Raji (cell line): Measurements from ENCODE around the gene COL17A1.

ENCODE experiments used
- POLR2A ChIP-seq: IDR thresholded peaks from 2 replicates; pipeline ENCODE4 v1.6.1; 2011; ENCODE audit warnings: low read depth, low read length, control low read depth; ENCODE audit not compliant: insufficient read depth

Gene COL17A1

GRCh38 chr10:104067525-104067924 is 18.2 kb downstream of the COL17A1 start:
- no peak for TF ChIP-seq POLR2A

- no peak for TF ChIP-seq POLR2A
Measured at GRCh38 chr10:104066945-104067344, 18.7 kb downstream of the COL17A1 start.

GRCh38 chr10:104065748-104066147 is 19.9 kb downstream of the COL17A1 start:
- TF ChIP-seq POLR2A = no peak

- no peak for TF ChIP-seq POLR2A
Measured at GRCh38 chr10:104061196-104061595, 24.5 kb downstream of the COL17A1 start.

GRCh38 chr10:104059364-104059763 is 26.3 kb downstream of the COL17A1 start:
- no peak for TF ChIP-seq POLR2A

- no peak for TF ChIP-seq POLR2A
Measured at GRCh38 chr10:104057717-104058116, 28.0 kb downstream of the COL17A1 start.

GRCh38 chr10:104056619-104057273 is 28.9 kb downstream of the COL17A1 start:
- TF ChIP-seq POLR2A = no peak

GRCh38 chr10:104054430-104054829 is 31.2 kb downstream of the COL17A1 start:
- TF ChIP-seq POLR2A = no peak

GRCh38 chr10:104053201-104053600 is 32.5 kb downstream of the COL17A1 start:
- TF ChIP-seq POLR2A = no peak

- TF ChIP-seq POLR2A = no peak
Measured at GRCh38 chr10:104052431-104052830, 33.2 kb downstream of the COL17A1 start.

GRCh38 chr10:104049504-104050250 is 36.0 kb downstream of the COL17A1 start:
- no peak for TF ChIP-seq POLR2A

- no peak for TF ChIP-seq POLR2A
Measured at GRCh38 chr10:104046651-104047050, 39.0 kb downstream of the COL17A1 start.

- no peak for TF ChIP-seq POLR2A
Measured at GRCh38 chr10:104045151-104046089, 40.3 kb downstream of the COL17A1 start.

- TF ChIP-seq POLR2A = no peak
Measured at GRCh38 chr10:104043854-104044253, 41.8 kb downstream of the COL17A1 start.

GRCh38 chr10:104043185-104043830 is 42.4 kb downstream of the COL17A1 start:
- TF ChIP-seq POLR2A = no peak
